GM18507 (cell line): ENCODE results near the gene LY86.

Experiments
- DNase-seq: peaks from one replicate; pipeline ENCODE4 v3.0.0; 2011; ENCODE audit warnings: low read depth; ENCODE audit not compliant: insufficient read length; ENCODE audit errors: extremely low spot score
- FAIRE-seq: peaks from 2 replicates; lab custom pipeline; 2011; peaks lifted over from hg19 to GRCh38; lab: Jason Lieb, UNC

Gene LY86

GRCh38 chr6:6689400-6690143 is 101.1 kb downstream of the LY86 start:
- DNase-seq (no peak), FAIRE-seq (no peak)

- DNase-seq: no peak
- FAIRE-seq: no peak
Measured at GRCh38 chr6:6690144-6690483, 101.6 kb downstream of the LY86 start.

- no peak for FAIRE-seq
Measured at GRCh38 chr6:6694368-6694780, 105.9 kb downstream of the LY86 start.

DNA sequence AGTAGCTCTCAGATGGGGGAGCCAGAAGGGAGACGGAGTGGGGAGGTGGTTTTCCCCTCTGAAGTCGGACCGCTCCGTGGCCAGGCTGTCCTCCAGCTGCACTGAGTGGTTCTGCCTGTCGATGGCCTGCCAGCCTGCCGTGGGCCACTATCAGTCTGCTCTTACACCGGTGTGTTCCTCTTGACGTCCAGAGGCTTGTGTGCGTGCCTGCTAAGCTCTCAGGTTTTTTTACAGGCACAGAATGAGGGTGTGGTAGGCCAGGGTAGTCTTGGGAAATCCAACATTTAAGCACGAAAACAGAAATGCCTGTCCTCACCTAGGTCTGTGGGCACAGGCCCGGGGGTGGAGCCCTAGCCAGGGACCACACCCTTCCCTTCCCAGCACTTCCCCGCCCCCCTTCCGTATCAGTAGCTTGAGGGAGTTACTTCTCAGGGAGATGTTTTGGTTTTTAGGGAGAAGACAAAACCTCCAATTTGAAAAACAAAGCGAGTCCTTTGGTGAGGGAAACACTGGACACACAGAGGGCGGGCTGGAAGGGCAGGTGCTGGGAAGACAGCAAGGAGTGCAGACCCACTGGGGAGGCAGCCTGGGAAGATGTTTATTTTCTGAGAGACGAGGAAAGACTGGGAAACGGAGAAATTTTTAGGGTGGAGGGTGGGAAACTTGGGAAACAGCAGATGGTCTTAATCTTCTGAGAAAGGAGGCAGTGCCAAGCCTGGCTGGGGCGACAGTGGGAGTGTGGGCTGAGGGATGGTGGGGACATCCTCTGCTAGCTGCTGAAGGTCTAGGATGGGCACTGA is 106.5 kb downstream of the LY86 start:
- no peak for FAIRE-seq
- no peak for DNase-seq

More at GRCh38 chr6:6694368-6694780, 105.9 kb downstream of the LY86 start:
- DNase-seq: no peak

DNA sequence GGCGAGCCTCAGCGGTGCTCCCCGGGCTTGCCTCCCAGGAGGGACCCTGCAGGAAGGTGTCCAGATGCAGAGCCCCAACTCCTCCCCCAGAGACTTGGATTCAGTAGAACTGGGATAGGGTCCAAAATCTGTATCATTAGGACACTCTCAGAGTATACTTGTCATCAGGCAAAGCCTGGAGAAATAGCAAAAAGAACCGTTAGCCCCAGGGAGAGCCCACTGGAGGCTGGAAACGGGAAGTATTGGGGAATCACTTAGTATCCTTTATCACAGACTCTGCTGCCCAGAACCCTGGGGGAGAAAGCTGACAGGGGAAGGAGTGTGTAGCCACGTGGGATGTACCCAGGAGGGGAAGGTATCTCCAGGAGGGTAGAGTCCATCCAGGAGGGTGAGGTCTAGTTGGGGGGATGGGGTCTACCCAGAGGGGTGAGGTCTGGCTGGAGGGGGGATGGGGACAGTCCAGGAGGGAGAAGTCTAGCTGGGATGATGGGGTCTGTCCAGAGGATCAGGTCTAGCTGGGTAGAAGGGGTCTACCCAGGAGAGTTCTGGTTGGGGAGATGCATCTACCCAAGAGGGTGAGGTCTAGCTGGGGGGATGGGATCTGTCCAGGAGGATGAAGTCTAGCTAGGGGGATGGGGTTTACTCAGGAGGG is 107.2 kb downstream of the LY86 start:
- no peak for DNase-seq
- no peak for FAIRE-seq

GRCh38 chr6:6696867-6697531 is 108.5 kb downstream of the LY86 start:
- no peak for DNase-seq
- FAIRE-seq: no peak

GRCh38 chr6:6697620-6698019 is 109.1 kb downstream of the LY86 start:
- DNase-seq: no peak
- FAIRE-seq: no peak

DNA sequence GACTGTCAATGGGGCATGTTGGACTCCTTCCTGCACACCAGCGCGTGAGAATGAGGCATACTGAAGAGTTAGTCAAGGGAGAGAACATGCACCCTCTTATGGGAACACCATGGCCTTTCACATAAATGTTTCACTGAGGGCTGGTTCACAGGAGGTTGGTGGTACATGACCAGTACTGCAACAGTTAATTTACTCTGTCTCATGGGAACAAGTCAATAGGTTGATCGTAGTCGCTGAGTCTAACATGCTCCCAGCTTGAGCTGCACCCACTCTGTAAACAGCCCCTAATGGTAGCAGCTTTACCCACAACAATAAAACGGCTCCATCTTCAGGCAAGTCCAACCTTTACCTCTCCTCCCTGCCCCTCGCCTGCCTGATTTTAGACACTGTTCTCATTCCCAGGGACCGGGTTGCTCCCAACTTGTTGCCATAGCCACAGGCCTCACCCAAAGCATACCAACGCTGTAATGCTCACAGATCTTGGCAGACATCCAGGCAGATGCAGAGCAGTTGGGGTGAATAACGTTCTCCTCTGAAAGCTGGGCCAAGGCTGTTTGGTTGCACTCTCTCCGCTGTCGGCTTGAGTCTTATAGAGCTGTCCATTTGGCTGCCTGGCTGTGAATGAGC is 111.3 kb downstream of the LY86 start:
- FAIRE-seq (no peak), DNase-seq (no peak)

- no peak for FAIRE-seq
- no peak for DNase-seq
Measured at GRCh38 chr6:6700407-6701270, 112.1 kb downstream of the LY86 start.

GRCh38 chr6:6701864-6702263 is 113.3 kb downstream of the LY86 start:
- FAIRE-seq: no peak
- DNase-seq: no peak

- FAIRE-seq: no peak
- no peak for DNase-seq
Measured at GRCh38 chr6:6703699-6704098, 115.2 kb downstream of the LY86 start.
